Prostate gland (tissue), 2 donors: Measurements from ENCODE around the gene ZCCHC2. TPM values are rescaled to one million over a fixed set of nuclear protein-coding genes. Genes with fewer than 3 reads are reported as not detected.

Experiments used
- DNase-seq: peaks from one replicate; pipeline ENCODE4 v3.0.0-alpha.2; 2019; ENCODE audit warnings: low spot score
- H3K27ac ChIP-seq, 2 donors: fragments of 200-600 bp; sonication (generic); 2 replicates each; pipeline ENCODE4 v1.5.1; 2017 to 2019
- H3K27me3 ChIP-seq: fragments of 200-600 bp; sonication (generic); replicated peaks from 2 replicates; pipeline ENCODE4 v1.5.1; 2019; ENCODE audit not compliant: insufficient read depth
- H3K36me3 ChIP-seq, 2 donors: fragments of 200-600 bp; sonication (generic); 1 replicate in 1 of 2; 2 replicates in 1 of 2; pipeline versions ENCODE4 v1.5.1 to v1.8.1; 2017 to 2019
- H3K4me1 ChIP-seq: fragments of 200-600 bp; sonication (generic); replicated peaks from 2 replicates; pipeline ENCODE4 v1.5.1; 2019
- H3K4me3 ChIP-seq, 2 donors: fragments of 200-600 bp; sonication (generic); 2 replicates each; pipeline ENCODE4 v1.5.1; 2017 to 2019
- H3K9me3 ChIP-seq: fragments of 200-600 bp; sonication (generic); 2 replicates; pipeline ENCODE4 v1.5.1; 2017
- CTCF ChIP-seq, 4 experiments: fragments of 200-600 bp in 2 of 4; fragments of 450-650 bp in 2 of 4; sonication (generic) in 2 of 4; IDR thresholded peaks; 1 replicate in 3 of 4; 2 replicates in 1 of 4; pipeline ENCODE4 v1.5.1; 2016 to 2019; ENCODE audit warnings: antibody characterized with exemption in 4 of 4, mild to moderate bottlenecking in 2 of 4, moderate library complexity in 2 of 4
- POLR2A ChIP-seq: fragments of 450-650 bp; IDR thresholded peaks from one replicate; pipeline ENCODE4 v1.6.1; 2016; ENCODE audit warnings: antibody characterized with exemption, mild to moderate bottlenecking
- POLR2AphosphoS5 ChIP-seq: sonication (generic); formaldehyde crosslinking; IDR thresholded peaks from one replicate; pipeline ENCODE4 v1.6.1; 2017; ENCODE audit warnings: antibody characterized with exemption
- WGBS: methylation state at CpG from one replicate; pipeline ENCODE4 v1.1.5; 2018; 5-methylcytosine and 5-hydroxymethylcytosine counted together
- intact Hi-C: fragments of 100-400 bp; cut with DNase I; formaldehyde crosslinking; loops from one replicate; pipeline ENCODE4 v1.14.2; 2022
- total RNA-seq, 2 donors: library from RNA; depleted of rRNA; stranded (reverse); fragments of >200 nt; gene quantifications; one replicate each; pipeline ENCODE4 v1.1.0, GENCODE V29; 2016

ZCCHC2 gene
- total RNA-seq, 2 donors from 2014 or later: 18.7 to 39.4 TPM

GRCh38 chr18:62538881-62539280, 16.1 kb downstream of the ZCCHC2 start:
- no peak for DNase-seq
- H3K27me3 ChIP-seq: no peaks in the 10 kb centered on the region
- no peaks in the 10 kb centered on the region for H3K9me3 ChIP-seq
- WGBS: 65% methylated on average over 3 of the region's 3 CpGs
- no peak overlapping the region for H3K4me3 ChIP-seq
- no peak for TF ChIP-seq POLR2AphosphoS5
- TF ChIP-seq POLR2A: no peak
- TF ChIP-seq CTCF (IDR thresholded peaks at IDR 0.05): no peak
- no peaks in the 10 kb centered on the region for H3K36me3 ChIP-seq
- H3K27ac ChIP-seq: no peak overlapping the region
- H3K4me1 ChIP-seq: no peaks in the 10 kb centered on the region
- intact Hi-C loops: no loop called here

- intact Hi-C loops: no loop called here
- DNase-seq: no peak
- TF ChIP-seq POLR2A (no peak), CTCF (IDR thresholded peaks at IDR 0.05) (no peak), POLR2AphosphoS5 (no peak)
- WGBS: 68% methylated on average over 11 of the region's 11 CpGs
- H3K9me3 ChIP-seq: no peaks in the 10 kb centered on the region
- no peaks in the 10 kb centered on the region for H3K27me3 ChIP-seq
- H3K4me3 ChIP-seq: no peak overlapping the region
- no peak overlapping the region for H3K27ac ChIP-seq
- no peaks in the 10 kb centered on the region for H3K4me1 ChIP-seq
- no peaks in the 10 kb centered on the region for H3K36me3 ChIP-seq
Measured at GRCh38 chr18:62539284-62540165, 16.7 kb downstream of the ZCCHC2 start.

GRCh38 chr18:62543021-62543420, 20.2 kb downstream of the ZCCHC2 start:
- no peak for TF ChIP-seq CTCF (IDR thresholded peaks at IDR 0.05)
- no peak for TF ChIP-seq POLR2A
- TF ChIP-seq POLR2AphosphoS5: no peak
- no peaks in the 10 kb centered on the region for H3K4me1 ChIP-seq
- intact Hi-C loops: no loop called here
- no peak for DNase-seq
- no peak overlapping the region for H3K4me3 ChIP-seq
- no peaks in the 10 kb centered on the region for H3K27me3 ChIP-seq
- H3K27ac ChIP-seq: no peak overlapping the region
- no peaks in the 10 kb centered on the region for H3K36me3 ChIP-seq
- WGBS: 81% methylated on average over 7 of the region's 7 CpGs
- no peaks in the 10 kb centered on the region for H3K9me3 ChIP-seq

- WGBS: 98% methylated on average over 4 of the region's 4 CpGs
Measured at GRCh38 chr18:62545098-62545497, 22.3 kb downstream of the ZCCHC2 start.

More at GRCh38 chr18:62545098-62545497, 22.3 kb downstream of the ZCCHC2 start:
- intact Hi-C loops: no loop called here
- Histone ChIP-seq H3K4me1 (no peaks in the 10 kb centered on the region), H3K9me3 (no peaks in the 10 kb centered on the region), H3K4me3 (no peak overlapping the region), H3K27ac (no peak overlapping the region), H3K36me3 (no peaks in the 10 kb centered on the region), H3K27me3 (no peaks in the 10 kb centered on the region)
- DNase-seq: no peak
- TF ChIP-seq POLR2AphosphoS5: no peak
- no peak for TF ChIP-seq POLR2A
- no peak for TF ChIP-seq CTCF (IDR thresholded peaks at IDR 0.05)
